B cell (primary cell): Measurements from ENCODE around the gene PARD3. TPM values are rescaled to one million over a fixed set of nuclear protein-coding genes. Genes with fewer than 3 reads are reported as not detected.

Experiments
- ATAC-seq: fragments of 200-7000 bp; cut with Tn5 transposase; one replicate; pipeline ENCODE4 v1.10.0; 2021; ENCODE audit warnings: low read depth, mild to moderate bottlenecking, moderate number of reproducible peaks, moderate library complexity
- CTCF ChIA-PET: fragments of 350-600 bp; sonication (Branson Sonifier 250); formaldehyde crosslinking; loops from one replicate; lab custom pipeline; 2021; ENCODE audit warnings: antibody characterized with exemption, inconsistent platforms; lab: Charles Lee
- POLR2A ChIA-PET: fragments of 350-600 bp; sonication (Branson Sonifier 250); formaldehyde crosslinking; loops from one replicate; lab custom pipeline; 2021; ENCODE audit warnings: antibody characterized with exemption; lab: Charles Lee
- DNase-seq: peaks from one replicate; pipeline ENCODE4 v3.0.0; 2013
- H2AFZ ChIP-seq: 2 replicates; pipeline ENCODE4 v1.6.1; 2012; ENCODE audit warnings: mild to moderate bottlenecking, low read depth, low read length; ENCODE audit not compliant: insufficient read depth, poor library complexity, severe bottlenecking
- H3K27ac ChIP-seq, 2 donors: 1 replicate in 1 of 2; 2 replicates in 1 of 2; pipeline ENCODE4 v1.5.1; 2012 to 2013; ENCODE audit warnings: low read length in 2 of 2, mild to moderate bottlenecking in 2 of 2, moderate library complexity in 1 of 2
- H3K27me3 ChIP-seq, 4 experiments: fragments of 200-600 bp in 1 of 4; sonication (generic) in 1 of 4; replicated peaks in 1 of 4; 1 replicate in 2 of 4; 2 replicates in 2 of 4; pipeline versions ENCODE4 v1.6.1 to v1.7.0; 2013 to 2016; ENCODE audit warnings: low read length in 3 of 4, mild to moderate bottlenecking in 2 of 4, mixed read lengths in 1 of 4, moderate library complexity in 1 of 4; ENCODE audit not compliant: insufficient read depth in 4 of 4, control insufficient read depth in 3 of 4; ENCODE audit errors: control extremely low read depth in 1 of 4
- H3K36me3 ChIP-seq, 2 experiments: replicated peaks in 1 of 2; 1 replicate in 1 of 2; 2 replicates in 1 of 2; pipeline versions ENCODE4 v1.6.1 to v1.7.1; 2013; ENCODE audit warnings: low read length in 1 of 2; ENCODE audit not compliant: insufficient read depth in 2 of 2, control insufficient read depth in 1 of 2; ENCODE audit errors: control extremely low read depth in 1 of 2, extremely low read depth in 1 of 2
- H3K4me1 ChIP-seq, 2 donors: fragments of 200-600 bp in 1 of 2; sonication (generic) in 1 of 2; 1 replicate in 1 of 2; 2 replicates in 1 of 2; pipeline versions ENCODE4 v1.5.1 to v1.6.1; 2013 to 2017; ENCODE audit warnings: low read length in 2 of 2; ENCODE audit not compliant: control insufficient read depth in 2 of 2, insufficient read depth in 2 of 2
- H3K4me2 ChIP-seq: replicated peaks from 2 replicates; pipeline ENCODE3; 2012; ENCODE audit warnings: mild to moderate bottlenecking, low read depth, low read length; ENCODE audit not compliant: poor library complexity, severe bottlenecking
- H3K4me3 ChIP-seq, 5 experiments: fragments of 200-600 bp in 1 of 5; sonication (generic) in 1 of 5; 1 replicate in 3 of 5; 2 replicates in 2 of 5; pipeline versions ENCODE4 v1.5.1 to v1.7.0; 2011 to 2016; ENCODE audit warnings: low read length in 4 of 5, mild to moderate bottlenecking in 4 of 5, low read depth in 2 of 5, control low read depth in 1 of 5, moderate library complexity in 1 of 5; ENCODE audit not compliant: insufficient read depth in 1 of 5; ENCODE audit errors: control extremely low read depth in 1 of 5, extremely low read depth in 1 of 5
- H3K79me2 ChIP-seq: fragments of 200-600 bp; sonication (generic); one replicate; pipeline ENCODE4 v1.6.0; 2016; ENCODE audit warnings: low read length; ENCODE audit not compliant: control insufficient read depth, insufficient read depth
- H3K9ac ChIP-seq: fragments of 200-600 bp; sonication (generic); 2 replicates; pipeline ENCODE4 v1.6.1; 2017; ENCODE audit warnings: mild to moderate bottlenecking, low read length, moderate library complexity
- H3K9me3 ChIP-seq, 3 donors: one replicate each; pipeline versions ENCODE4 v1.6.1 to v1.7.1; 2013; ENCODE audit warnings: low read length in 2 of 3; ENCODE audit not compliant: control insufficient read depth in 2 of 3, insufficient read depth in 1 of 3; ENCODE audit errors: control extremely low read depth in 1 of 3
- H4K20me1 ChIP-seq: 2 replicates; pipeline ENCODE4 v1.6.0; 2012; ENCODE audit warnings: mild to moderate bottlenecking, low read length; ENCODE audit not compliant: insufficient read depth, control insufficient read depth, poor library complexity, severe bottlenecking
- H3K27ac Mint-ChIP-seq: one replicate; pipeline ENCODE4 v1.8.0; 2021; ENCODE audit warnings: mixed read lengths
- H3K27me3 Mint-ChIP-seq: one replicate; pipeline ENCODE4 v1.8.0; 2021; ENCODE audit warnings: mixed read lengths
- H3K4me1 Mint-ChIP-seq: one replicate; pipeline ENCODE4 v1.8.0; 2021; ENCODE audit warnings: mixed read lengths
- H3K4me3 Mint-ChIP-seq: one replicate; pipeline ENCODE4 v1.8.0; 2021; ENCODE audit warnings: mixed read lengths
- H3K9me3 Mint-ChIP-seq: one replicate; pipeline ENCODE4 v1.8.0; 2022; ENCODE audit warnings: mixed read lengths; ENCODE audit not compliant: insufficient read depth
- EZH2 ChIP-seq: IDR thresholded peaks from 2 replicates; pipeline ENCODE4 v1.6.1; 2012; ENCODE audit warnings: borderline replicate concordance, low read depth, mild to moderate bottlenecking, moderate library complexity, low read length; ENCODE audit not compliant: insufficient read depth, poor library complexity, severe bottlenecking
- WGBS: methylation state at CpG from one replicate; pipeline ENCODE4 v1.1.5; 2013; ENCODE audit warnings: missing lambda C conversion rate; ENCODE audit not compliant: insufficient coverage; 5-methylcytosine and 5-hydroxymethylcytosine counted together
- intact Hi-C: fragments of 100-400 bp; cut with micrococcal nuclease; formaldehyde crosslinking; loops from one replicate; pipeline ENCODE4 v1.10.0; 2022
- polyA plus RNA-seq: library from polyadenylated mRNA; depleted of rRNA; stranded (reverse); fragments of >200 nt; gene quantifications from 2 replicates; pipeline ENCODE4 v1.2.3, GENCODE V29; 2012
- total RNA-seq, 2 donors: library from RNA; stranded (reverse); fragments of 120-200 nt in 1 of 2; gene quantifications; 1 replicate in 1 of 2; 2 replicates in 1 of 2; pipeline versions ENCODE4 v1.2.3 to v1.2.4, GENCODE V29; 2013 to 2022
- TF ChIP-seq, protein P1 (sequence below): fragments of 200-600 bp; IDR thresholded peaks from one replicate; pipeline ENCODE4 v1.8.0; 2022; ENCODE audit warnings: antibody characterized with exemption, mild to moderate bottlenecking

Gene PARD3
- total and polyA plus RNA-seq, 2 donors (not counting 1 experiment from before 2014, with no cell fraction given), result not detected

DNA sequence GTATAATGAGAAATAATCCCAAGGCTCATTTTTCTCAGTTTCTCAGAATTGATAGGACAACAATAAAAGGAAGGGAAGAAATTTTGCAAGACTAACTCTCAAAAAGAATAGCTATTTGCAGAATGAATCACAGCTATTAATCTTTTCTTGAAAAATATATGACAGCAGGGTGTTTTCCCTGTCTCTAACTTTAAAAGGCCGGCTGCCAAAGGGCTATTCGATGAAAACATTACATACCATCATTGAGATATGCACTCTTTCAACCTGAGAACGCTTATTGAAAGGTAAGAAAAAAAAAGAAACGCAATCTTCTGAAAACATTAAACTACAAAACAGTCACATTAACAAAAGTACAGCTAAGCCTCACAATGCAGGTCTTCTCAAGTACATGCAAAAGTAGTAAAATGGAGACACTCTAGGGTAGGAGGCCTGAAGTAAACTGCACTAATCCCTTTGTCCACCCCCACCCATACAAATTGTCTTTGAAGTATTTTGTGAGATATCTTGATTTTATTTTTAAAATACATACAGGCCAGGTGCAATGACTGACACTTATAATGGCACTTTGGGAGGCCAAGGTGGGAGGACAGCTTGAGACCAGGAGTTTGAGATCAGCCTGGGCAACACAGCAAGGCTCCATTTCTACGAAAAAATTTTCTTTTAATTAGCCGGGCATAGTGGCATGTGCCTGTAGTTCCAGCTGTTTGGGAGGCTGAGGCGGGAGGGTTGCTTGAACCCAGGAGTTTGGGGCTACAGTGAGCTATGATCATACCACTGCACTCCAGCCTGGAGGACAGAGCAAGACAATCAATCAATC, 83.0 kb downstream of the PARD3 start:
- no peaks in the 10 kb centered on the region for H3K9me3 Mint-ChIP-seq
- intact Hi-C loops, result no loop called here
- ChIA-PET CTCF (no interaction called here), POLR2A (no interaction called here)
- H3K4me3 Mint-ChIP-seq, result no peak overlapping the region
- Histone ChIP-seq H3K4me2 (no peak overlapping the region), H3K27ac (no peak overlapping the region), H3K4me1 (no peaks in the 10 kb centered on the region), H3K27me3 (peaks cover 0 to 1% (median 0%) of the 10 kb centered on the region in 4 experiments), H3K4me3 (no peak overlapping the region), H2AFZ (no peak overlapping the region), H3K79me2 (no peaks in the 10 kb centered on the region), H3K9ac (no peak overlapping the region), H3K36me3 (no peaks in the 10 kb centered on the region), H4K20me1 (no peaks in the 10 kb centered on the region), H3K9me3 (no peaks in the 10 kb centered on the region)
- H3K27me3 Mint-ChIP-seq, result peaks cover 3% of the 10 kb centered on the region
- H3K4me1 Mint-ChIP-seq, result no peaks in the 10 kb centered on the region
- DNase-seq (no peak), ATAC-seq (no peak)
- no peak for TF ChIP-seq EZH2
- TF ChIP-seq, protein P1, sequence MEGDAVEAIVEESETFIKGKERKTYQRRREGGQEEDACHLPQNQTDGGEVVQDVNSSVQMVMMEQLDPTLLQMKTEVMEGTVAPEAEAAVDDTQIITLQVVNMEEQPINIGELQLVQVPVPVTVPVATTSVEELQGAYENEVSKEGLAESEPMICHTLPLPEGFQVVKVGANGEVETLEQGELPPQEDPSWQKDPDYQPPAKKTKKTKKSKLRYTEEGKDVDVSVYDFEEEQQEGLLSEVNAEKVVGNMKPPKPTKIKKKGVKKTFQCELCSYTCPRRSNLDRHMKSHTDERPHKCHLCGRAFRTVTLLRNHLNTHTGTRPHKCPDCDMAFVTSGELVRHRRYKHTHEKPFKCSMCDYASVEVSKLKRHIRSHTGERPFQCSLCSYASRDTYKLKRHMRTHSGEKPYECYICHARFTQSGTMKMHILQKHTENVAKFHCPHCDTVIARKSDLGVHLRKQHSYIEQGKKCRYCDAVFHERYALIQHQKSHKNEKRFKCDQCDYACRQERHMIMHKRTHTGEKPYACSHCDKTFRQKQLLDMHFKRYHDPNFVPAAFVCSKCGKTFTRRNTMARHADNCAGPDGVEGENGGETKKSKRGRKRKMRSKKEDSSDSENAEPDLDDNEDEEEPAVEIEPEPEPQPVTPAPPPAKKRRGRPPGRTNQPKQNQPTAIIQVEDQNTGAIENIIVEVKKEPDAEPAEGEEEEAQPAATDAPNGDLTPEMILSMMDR, result no peak
- no peak overlapping the region for H3K27ac Mint-ChIP-seq
- 81% methylated on average over 3 of the region's 7 CpGs for WGBS

DNA sequence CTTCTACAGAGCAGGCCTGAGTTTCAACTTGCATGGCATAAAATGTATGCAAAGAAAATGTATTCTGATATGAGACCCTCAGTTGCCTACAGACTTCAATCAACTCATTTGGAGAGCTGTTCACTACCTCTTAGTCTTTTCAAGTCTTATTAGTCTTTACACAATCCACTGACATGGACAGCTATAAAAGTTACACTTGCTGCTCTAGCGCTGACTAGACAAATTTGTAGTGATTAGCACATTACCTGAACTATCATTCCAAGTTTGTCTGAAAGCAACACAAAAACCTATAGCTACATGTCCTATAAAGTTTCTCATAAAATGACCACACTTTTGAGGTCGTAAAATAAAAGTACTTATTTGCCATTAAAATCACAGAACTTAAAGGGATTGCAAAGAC, 83.9 kb downstream of the PARD3 start:
- ChIA-PET CTCF (no interaction called here), POLR2A (no interaction called here)
- Mint-ChIP-seq H3K27me3 (peaks cover 3% of the 10 kb centered on the region), H3K9me3 (no peaks in the 10 kb centered on the region), H3K4me3 (no peak overlapping the region), H3K4me1 (no peaks in the 10 kb centered on the region), H3K27ac (no peak overlapping the region)
- H3K4me3 ChIP-seq, result no peak overlapping the region
- no peaks in the 10 kb centered on the region for H3K79me2 ChIP-seq
- intact Hi-C loops, result no loop called here
- no peak overlapping the region for H3K27ac ChIP-seq
- no peaks in the 10 kb centered on the region for H3K36me3 ChIP-seq
- DNase-seq (no peak), ATAC-seq (no peak)
- no peak overlapping the region for H2AFZ ChIP-seq
- no peak overlapping the region for H3K4me2 ChIP-seq
- TF ChIP-seq EZH2, result no peak
- TF ChIP-seq, protein P1, result no peak
- no peak overlapping the region for H3K9ac ChIP-seq
- no peaks in the 10 kb centered on the region for H4K20me1 ChIP-seq
- no peaks in the 10 kb centered on the region for H3K9me3 ChIP-seq
- no peaks in the 10 kb centered on the region for H3K4me1 ChIP-seq
- WGBS, result 100% methylated on average over 1 of the region's 2 CpGs
- peaks cover 0 to 2% (median 0%) of the 10 kb centered on the region in 4 experiments for H3K27me3 ChIP-seq
